Measurements from ENCODE around the gene MAGEB1.

MAGEB1 gene

DNA sequence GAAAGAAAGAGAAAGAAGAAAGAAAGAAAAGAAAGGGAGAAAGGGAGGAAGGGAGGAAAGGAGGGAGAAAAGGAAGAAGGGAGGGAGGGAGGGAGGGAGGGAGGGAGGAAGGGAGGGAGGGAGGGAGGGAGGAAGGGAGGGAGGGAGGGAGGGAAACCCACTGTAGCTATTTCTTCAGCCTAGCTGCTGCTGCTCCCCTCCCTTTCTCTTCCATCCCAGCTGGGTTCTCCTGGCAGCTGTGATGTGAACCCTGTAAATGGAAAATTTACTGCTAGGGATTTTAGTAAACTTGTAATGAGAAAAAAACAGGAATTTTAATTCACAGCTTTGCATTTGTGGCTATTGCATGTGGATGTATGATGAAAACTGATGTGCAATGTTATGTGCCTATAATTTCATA is 54.3 kb downstream of the MAGEB1 start:
- no peak for DNase-seq
